IMR-90 (cell line): ENCODE data around the gene RIMS4. TPM values are rescaled to one million over a fixed set of nuclear protein-coding genes. Genes with fewer than 3 reads are reported as not detected.

Source experiments
- ATAC-seq: fragments of 200-7000 bp; cut with Tn5 transposase; 2 replicates; pipeline ENCODE4 v1.9.1; 2020; ENCODE audit warnings: low read depth, mild to moderate bottlenecking, moderate library complexity
- BruUV-seq: library from RNA; stranded (reverse); fragments of 400-500 nt; replicated peaks from 2 replicates; lab custom pipeline; 2021; lab: Mats Ljungman, UMichigan
- CTCF ChIA-PET: fragments of 300-600 bp; formaldehyde crosslinking; extraction: SDS; loops from one replicate; lab custom pipeline; 2021; ENCODE audit warnings: antibody characterized with exemption; lab: Yijun Ruan, JAX
- POLR2A ChIA-PET: fragments of 300-600 bp; sonication (Branson Sonifier 250); formaldehyde crosslinking; loops from one replicate; lab custom pipeline; 2022; ENCODE audit warnings: antibody characterized with exemption; ENCODE audit not compliant: unreplicated experiment; lab: Charles Lee
- DNase-seq: peaks from one replicate; pipeline ENCODE4 v3.0.0; 2013
- H2AFZ ChIP-seq: replicated peaks from 2 replicates; pipeline ENCODE3; 2013; ENCODE audit warnings: low read length, mild to moderate bottlenecking; ENCODE audit not compliant: poor library complexity
- H2AK5ac ChIP-seq: 2 replicates; pipeline ENCODE4 v1.6.1; 2013; ENCODE audit warnings: low read depth, low read length, inconsistent platforms
- H2AK9ac ChIP-seq: replicated peaks from 2 replicates; pipeline ENCODE3; 2013; ENCODE audit warnings: mild to moderate bottlenecking, low read depth, low read length, moderate library complexity; ENCODE audit not compliant: poor library complexity
- H2BK120ac ChIP-seq: 2 replicates; pipeline ENCODE4 v1.6.1; 2013; ENCODE audit warnings: low read depth, low read length, inconsistent platforms
- H2BK15ac ChIP-seq: 3 replicates; pipeline ENCODE4 v1.6.1; 2013; ENCODE audit warnings: low read depth, low read length, inconsistent platforms
- H2BK20ac ChIP-seq: 2 replicates; pipeline ENCODE4 v1.6.1; 2013; ENCODE audit warnings: low read depth, mild to moderate bottlenecking, inconsistent platforms, low read length, moderate library complexity
- H2BK5ac ChIP-seq: 2 replicates; pipeline ENCODE4 v1.6.1; 2013; ENCODE audit warnings: mild to moderate bottlenecking, low read depth, low read length, inconsistent platforms; ENCODE audit not compliant: poor library complexity, severe bottlenecking
- H3K14ac ChIP-seq: replicated peaks from 2 replicates; pipeline ENCODE4 v1.6.1; 2013; ENCODE audit warnings: low read depth, low read length, inconsistent platforms
- H3K18ac ChIP-seq: 2 replicates; pipeline ENCODE4 v1.6.1; 2013; ENCODE audit warnings: low read depth, low read length, control low read depth
- H3K23ac ChIP-seq: 2 replicates; pipeline ENCODE4 v1.6.1; 2013; ENCODE audit warnings: low read depth, low read length, inconsistent platforms
- H3K27ac ChIP-seq: 2 replicates; pipeline ENCODE4 v1.5.1; 2013; ENCODE audit warnings: mild to moderate bottlenecking, control low read depth, low read length; ENCODE audit not compliant: insufficient read depth
- H3K27me3 ChIP-seq: 2 replicates; pipeline ENCODE4 v1.6.1; 2013; ENCODE audit warnings: low read length; ENCODE audit not compliant: control insufficient read depth, insufficient read depth
- H3K36me3 ChIP-seq: 2 replicates; pipeline ENCODE4 v1.6.1; 2013; ENCODE audit warnings: low read length, mixed read lengths; ENCODE audit not compliant: control insufficient read depth, insufficient read depth
- H3K4ac ChIP-seq: 2 replicates; pipeline ENCODE4 v1.6.1; 2013; ENCODE audit warnings: low read depth, low read length, inconsistent platforms
- H3K4me1 ChIP-seq: 2 replicates; pipeline ENCODE4 v1.6.1; 2013; ENCODE audit warnings: low read length, mixed read lengths; ENCODE audit not compliant: control insufficient read depth, insufficient read depth
- H3K4me2 ChIP-seq: 2 replicates; pipeline ENCODE4 v1.6.1; 2013; ENCODE audit warnings: low read depth, mild to moderate bottlenecking, control low read depth, low read length, moderate library complexity
- H3K4me3 ChIP-seq: 2 replicates; pipeline ENCODE4 v1.5.1; 2013; ENCODE audit warnings: low read depth, mild to moderate bottlenecking, control low read depth, low read length, moderate library complexity; ENCODE audit not compliant: insufficient read depth
- H3K56ac ChIP-seq: 2 replicates; pipeline ENCODE4 v1.6.1; 2013; ENCODE audit warnings: low read length, inconsistent platforms; ENCODE audit not compliant: insufficient read depth; ENCODE audit errors: extremely low read depth
- H3K79me1 ChIP-seq, 2 experiments: 2 replicates each; pipeline ENCODE4 v1.6.1; 2013; ENCODE audit warnings: low read length in 2 of 2, inconsistent platforms in 1 of 2, low read depth in 1 of 2
- H3K9ac ChIP-seq: 2 replicates; pipeline ENCODE4 v1.6.1; 2013; ENCODE audit warnings: low read depth, low read length, control low read depth
- H3K9me1 ChIP-seq: 2 replicates; pipeline ENCODE4 v1.6.1; 2013; ENCODE audit warnings: low read length, inconsistent platforms; ENCODE audit not compliant: insufficient read depth
- H3K9me3 ChIP-seq: 2 replicates; pipeline ENCODE4 v1.6.1; 2013; ENCODE audit warnings: low read length; ENCODE audit not compliant: control insufficient read depth, insufficient read depth
- H4K20me1 ChIP-seq: 2 replicates; pipeline ENCODE4 v1.6.1; 2013; ENCODE audit warnings: low read length, inconsistent platforms; ENCODE audit not compliant: insufficient read depth
- H4K5ac ChIP-seq: 2 replicates; pipeline ENCODE4 v1.6.1; 2013; ENCODE audit warnings: mild to moderate bottlenecking, low read depth, low read length, control low read depth
- H4K8ac ChIP-seq, 2 experiments: 2 replicates each; pipeline ENCODE4 v1.6.1; 2013; ENCODE audit warnings: low read depth in 2 of 2, low read length in 2 of 2, control low read depth in 1 of 2, inconsistent platforms in 1 of 2
- H4K91ac ChIP-seq: 2 replicates; pipeline ENCODE4 v1.6.1; 2013; ENCODE audit warnings: low read depth, low read length, inconsistent platforms; ENCODE audit not compliant: insufficient read depth
- BHLHE40 ChIP-seq: fragments of 150-350 bp; IDR thresholded peaks from 2 replicates; pipeline ENCODE4 v1.6.1; 2016; ENCODE audit warnings: mild to moderate bottlenecking, low read depth, low read length
- FOS ChIP-seq: fragments of 150-350 bp; IDR thresholded peaks from 2 replicates; pipeline ENCODE4 v1.6.1; 2016; ENCODE audit warnings: low read depth, low read length
- MAFK ChIP-seq: IDR thresholded peaks from 2 replicates; pipeline ENCODE4 v1.6.1; 2012; ENCODE audit warnings: low read depth, low read length, improper control_type of control experiment
- RAD21 ChIP-seq: IDR thresholded peaks from 2 replicates; pipeline ENCODE4 v1.6.1; 2012; ENCODE audit warnings: low read length, improper control_type of control experiment
- SMC3 ChIP-seq: fragments of 150-350 bp; IDR thresholded peaks from 2 replicates; pipeline ENCODE4 v1.6.1; 2016; ENCODE audit warnings: low read depth, mild to moderate bottlenecking, antibody characterized with exemption, low read length, moderate library complexity
- WGBS, 2 experiments: methylation state at CpG; one replicate each; pipeline versions ENCODE4 v1.1.5 to v1.1.7; 2013; ENCODE audit warnings: missing lambda C conversion rate in 2 of 2; ENCODE audit not compliant: insufficient read length in 1 of 2; ENCODE audit errors: extremely low coverage in 2 of 2; 5-methylcytosine and 5-hydroxymethylcytosine counted together
- dilution Hi-C: fragments of 300-500 bp; cut with HindIII; formaldehyde crosslinking; loops from one replicate; pipeline ENCODE4 v1.14.3; 2018; ENCODE audit warnings: low sequenced_read_pairs; ENCODE audit not compliant: unreplicated experiment
- in situ Hi-C: fragments of 300-500 bp; cut with MboI; formaldehyde crosslinking; loops from 3 replicates; pipeline ENCODE4 v1.14.3; 2019; ENCODE audit warnings: low sequenced_read_pairs, inconsistent platforms, mixed read lengths
- intact Hi-C: fragments of 100-400 bp; cut with micrococcal nuclease; formaldehyde crosslinking; loops from 2 replicates; pipeline ENCODE4 v1.10.0; 2022
- polyA plus RNA-seq, 3 experiments: library from polyadenylated mRNA; depleted of rRNA; stranded (reverse); fragments of >200 nt; gene quantifications; 2 replicates each; pipeline ENCODE4 v1.2.3, GENCODE V29; 2012; ENCODE audit warnings: low replicate concordance in 1 of 3
- total RNA-seq: library from RNA; depleted of rRNA; stranded (reverse); fragments of >200 nt; gene quantifications from 2 replicates; pipeline ENCODE4 v1.2.3, GENCODE V29; 2012

Gene RIMS4
- total and polyA plus RNA-seq, 2 of the 4 experiments (the other 2 are of a cell fraction): not detected

DNA sequence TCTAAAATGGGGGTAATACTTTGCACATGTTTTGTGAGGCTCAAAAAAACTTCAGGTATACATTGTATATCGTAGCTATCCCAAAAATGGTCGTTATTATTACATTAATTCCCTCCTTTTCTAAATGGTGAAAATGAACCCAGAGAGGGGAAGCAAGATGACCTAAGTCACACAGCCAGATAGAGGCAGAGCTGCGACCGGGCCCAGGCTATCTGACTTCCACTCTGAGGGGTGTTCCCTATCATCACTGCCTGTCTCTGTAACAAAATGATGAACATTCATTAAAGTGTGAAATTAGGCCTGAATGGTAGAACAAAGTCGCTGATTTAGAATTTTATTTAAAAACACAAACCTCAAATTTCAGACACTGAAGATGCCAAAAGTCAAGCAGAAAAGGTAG is 29.1 kb upstream of the RIMS4 start:
- Histone ChIP-seq H3K27me3 (peaks cover 24% of the 10 kb centered on the region), H2BK120ac (no peak overlapping the region), H3K56ac (no peak overlapping the region), H2AK9ac (no peak overlapping the region), H2BK5ac (no peak overlapping the region), H3K9me1 (no peaks in the 10 kb centered on the region), H2BK20ac (no peak overlapping the region), H3K36me3 (no peaks in the 10 kb centered on the region), H3K14ac (no peak overlapping the region), H3K18ac (no peak overlapping the region), H3K4me3 (no peak overlapping the region), H4K20me1 (no peaks in the 10 kb centered on the region), H3K27ac (no peak overlapping the region), H3K79me1 (no peaks in the 10 kb centered on the region), H3K4ac (no peak overlapping the region), H2BK15ac (no peak overlapping the region), H4K5ac (no peak overlapping the region), H3K23ac (no peak overlapping the region), H4K8ac (no peak overlapping the region), H3K9me3 (no peaks in the 10 kb centered on the region), H3K9ac (no peak overlapping the region), H2AK5ac (no peak overlapping the region), H3K4me1 (no peaks in the 10 kb centered on the region), H4K91ac (no peak overlapping the region), H2AFZ (no peak overlapping the region), H3K4me2 (no peak overlapping the region)
- no CpG with 5 or more reads among the region's 5 CpGs for WGBS, 2 experiments
- ChIA-PET CTCF (no interaction called here), POLR2A (no interaction called here)
- ATAC-seq: no peak
- no peak for DNase-seq
- in situ Hi-C loops: no loop called here
- no TSS peak for BruUV-seq
- dilution Hi-C loops: no loop called here
- TF ChIP-seq BHLHE40 (no peak), MAFK (no peak), FOS (no peak), RAD21 (no peak), SMC3 (no peak)
- intact Hi-C loops: no loop called here
